ENCODE measurements around the gene AGTR1.

- TF ChIP-seq POLR2AphosphoS5 (IDR thresholded peaks at IDR 0.05; ENCODE audit: low read length) (no peak), KLF5 (IDR thresholded peaks at IDR 0.05; ENCODE audit: partially characterized antibody) (no peak), CHD2 (IDR thresholded peaks at IDR 0.05; ENCODE audit: borderline replicate concordance, low read depth, low read length) (no peak), CREB1 (IDR thresholded peaks at IDR 0.05; ENCODE audit: low read depth) (no peak), PML (IDR thresholded peaks at IDR 0.05; ENCODE audit: low read length) (no peak), CTCF (IDR thresholded peaks at IDR 0.05 in 2 of 3, conservative IDR thresholded peaks at IDR 0.05 in 1 of 3; ENCODE audit: control insufficient read depth in 2 of 3, extremely low read depth in 1 of 3, insufficient read depth in 1 of 3, low read depth in 3 of 3, low read length in 3 of 3) (no peak), JUNB (IDR thresholded peaks at IDR 0.05) (no peak), SMAD1 (IDR thresholded peaks at IDR 0.05; ENCODE audit: low read depth, partially characterized antibody) (no peak)
- TF ChIP-seq, protein P1, sequence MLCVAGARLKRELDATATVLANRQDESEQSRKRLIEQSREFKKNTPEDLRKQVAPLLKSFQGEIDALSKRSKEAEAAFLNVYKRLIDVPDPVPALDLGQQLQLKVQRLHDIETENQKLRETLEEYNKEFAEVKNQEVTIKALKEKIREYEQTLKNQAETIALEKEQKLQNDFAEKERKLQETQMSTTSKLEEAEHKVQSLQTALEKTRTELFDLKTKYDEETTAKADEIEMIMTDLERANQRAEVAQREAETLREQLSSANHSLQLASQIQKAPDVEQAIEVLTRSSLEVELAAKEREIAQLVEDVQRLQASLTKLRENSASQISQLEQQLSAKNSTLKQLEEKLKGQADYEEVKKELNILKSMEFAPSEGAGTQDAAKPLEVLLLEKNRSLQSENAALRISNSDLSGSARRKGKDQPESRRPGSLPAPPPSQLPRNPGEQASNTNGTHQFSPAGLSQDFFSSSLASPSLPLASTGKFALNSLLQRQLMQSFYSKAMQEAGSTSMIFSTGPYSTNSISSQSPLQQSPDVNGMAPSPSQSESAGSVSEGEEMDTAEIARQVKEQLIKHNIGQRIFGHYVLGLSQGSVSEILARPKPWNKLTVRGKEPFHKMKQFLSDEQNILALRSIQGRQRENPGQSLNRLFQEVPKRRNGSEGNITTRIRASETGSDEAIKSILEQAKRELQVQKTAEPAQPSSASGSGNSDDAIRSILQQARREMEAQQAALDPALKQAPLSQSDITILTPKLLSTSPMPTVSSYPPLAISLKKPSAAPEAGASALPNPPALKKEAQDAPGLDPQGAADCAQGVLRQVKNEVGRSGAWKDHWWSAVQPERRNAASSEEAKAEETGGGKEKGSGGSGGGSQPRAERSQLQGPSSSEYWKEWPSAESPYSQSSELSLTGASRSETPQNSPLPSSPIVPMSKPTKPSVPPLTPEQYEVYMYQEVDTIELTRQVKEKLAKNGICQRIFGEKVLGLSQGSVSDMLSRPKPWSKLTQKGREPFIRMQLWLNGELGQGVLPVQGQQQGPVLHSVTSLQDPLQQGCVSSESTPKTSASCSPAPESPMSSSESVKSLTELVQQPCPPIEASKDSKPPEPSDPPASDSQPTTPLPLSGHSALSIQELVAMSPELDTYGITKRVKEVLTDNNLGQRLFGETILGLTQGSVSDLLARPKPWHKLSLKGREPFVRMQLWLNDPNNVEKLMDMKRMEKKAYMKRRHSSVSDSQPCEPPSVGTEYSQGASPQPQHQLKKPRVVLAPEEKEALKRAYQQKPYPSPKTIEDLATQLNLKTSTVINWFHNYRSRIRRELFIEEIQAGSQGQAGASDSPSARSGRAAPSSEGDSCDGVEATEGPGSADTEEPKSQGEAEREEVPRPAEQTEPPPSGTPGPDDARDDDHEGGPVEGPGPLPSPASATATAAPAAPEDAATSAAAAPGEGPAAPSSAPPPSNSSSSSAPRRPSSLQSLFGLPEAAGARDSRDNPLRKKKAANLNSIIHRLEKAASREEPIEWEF (IDR thresholded peaks at IDR 0.05; ENCODE audit: insufficient replicate concordance, low read depth, low read length) = no peak
Observed at GRCh38 chr3:148697306-148698189, at the start of gene AGTR1.
